CD14-positive monocyte (primary cell): ENCODE measurements around the gene MYRFL. TPM values are rescaled to one million over a fixed set of nuclear protein-coding genes. Genes with fewer than 3 reads are reported as not detected.
"Not testable (repeated sequence)": the region's sequence is repeated elsewhere in the genome, so short reads cannot be mapped to it uniquely, and the experiment has no call there.

Experiments
- DNase-seq, 3 donors: peaks; one replicate each; pipeline ENCODE4 v3.0.0-alpha.2; 2011 to 2022
- H2AFZ ChIP-seq: 2 replicates; pipeline ENCODE4 v1.6.0; 2012; ENCODE audit warnings: mild to moderate bottlenecking, low read depth, low read length, inconsistent platforms; ENCODE audit not compliant: insufficient read depth, poor library complexity, severe bottlenecking
- H3K27ac ChIP-seq, 2 donors: 1 replicate in 1 of 2; 2 replicates in 1 of 2; pipeline ENCODE4 v1.5.1; 2012 to 2013; ENCODE audit warnings: low read length in 2 of 2, control low read depth in 1 of 2, inconsistent platforms in 1 of 2, low read depth in 1 of 2, mild to moderate bottlenecking in 1 of 2
- H3K27me3 ChIP-seq, 2 donors: one replicate each; pipeline versions ENCODE4 v1.6.0 to v1.6.1; 2011 to 2013; ENCODE audit warnings: low read length in 2 of 2; ENCODE audit not compliant: control insufficient read depth in 2 of 2, insufficient read depth in 2 of 2
- H3K36me3 ChIP-seq, 2 donors: replicated peaks in 1 of 2; 1 replicate in 1 of 2; 2 replicates in 1 of 2; pipeline versions ENCODE4 v1.5.1 to v1.6.1; 2012 to 2013; ENCODE audit warnings: low read length in 2 of 2, control low read depth in 1 of 2, inconsistent platforms in 1 of 2, mild to moderate bottlenecking in 1 of 2; ENCODE audit not compliant: insufficient read depth in 2 of 2, control insufficient read depth in 1 of 2
- H3K4me1 ChIP-seq, 2 donors: 1 replicate in 1 of 2; 2 replicates in 1 of 2; pipeline versions ENCODE4 v1.5.1 to v1.6.1; 2012 to 2013; ENCODE audit warnings: low read length in 2 of 2, control low read depth in 1 of 2, inconsistent platforms in 1 of 2, mild to moderate bottlenecking in 1 of 2, moderate library complexity in 1 of 2; ENCODE audit not compliant: insufficient read depth in 2 of 2, control insufficient read depth in 1 of 2
- H3K4me2 ChIP-seq: replicated peaks from 2 replicates; pipeline ENCODE3; 2012; ENCODE audit warnings: low read length, moderate library complexity, mild to moderate bottlenecking; ENCODE audit not compliant: poor library complexity, severe bottlenecking; ENCODE audit errors: extremely low read depth
- H3K4me3 ChIP-seq, 3 experiments: fragments of 200-600 bp in 1 of 3; sonication (generic) in 1 of 3; replicated peaks in 1 of 3; 1 replicate in 2 of 3; 2 replicates in 1 of 3; pipeline ENCODE4 v1.5.1; 2011 to 2013; ENCODE audit warnings: low read length in 3 of 3, mild to moderate bottlenecking in 3 of 3, control low read depth in 2 of 3, low read depth in 2 of 3, inconsistent platforms in 1 of 3, moderate library complexity in 1 of 3
- H3K79me2 ChIP-seq: 2 replicates; pipeline ENCODE4 v1.6.0; 2012; ENCODE audit warnings: mild to moderate bottlenecking, control low read depth, inconsistent platforms, low read length, moderate library complexity; ENCODE audit not compliant: insufficient read depth
- H3K9ac ChIP-seq: 2 replicates; pipeline ENCODE4 v1.6.0; 2017; ENCODE audit warnings: low read length, mild to moderate bottlenecking; ENCODE audit not compliant: insufficient read depth, poor library complexity, severe bottlenecking
- H3K9me3 ChIP-seq, 2 donors: replicated peaks in 1 of 2; 1 replicate in 1 of 2; 2 replicates in 1 of 2; pipeline versions ENCODE4 v1.5.1 to v1.6.1; 2012 to 2013; ENCODE audit warnings: low read length in 2 of 2, control low read depth in 1 of 2; ENCODE audit not compliant: control insufficient read depth in 1 of 2, insufficient read depth in 1 of 2
- H4K20me1 ChIP-seq: 2 replicates; pipeline ENCODE4 v1.6.0; 2012; ENCODE audit warnings: mild to moderate bottlenecking, low read length, control low read depth, moderate library complexity; ENCODE audit not compliant: insufficient read depth
- H3K27ac Mint-ChIP-seq, 7 donors: one replicate each; pipeline ENCODE4 v1.8.0; 2020; ENCODE audit warnings: mild to moderate bottlenecking in 7 of 7, mixed read lengths in 7 of 7, moderate library complexity in 6 of 7, inconsistent platforms in 2 of 7
- H3K27me3 Mint-ChIP-seq, 3 donors: one replicate each; pipeline ENCODE4 v1.8.0; 2021 to 2022; ENCODE audit warnings: low read depth in 3 of 3, mild to moderate bottlenecking in 3 of 3, mixed read lengths in 3 of 3, moderate library complexity in 3 of 3, inconsistent platforms in 1 of 3
- H3K36me3 Mint-ChIP-seq, 2 donors: one replicate each; pipeline ENCODE4 v1.8.0; 2020; ENCODE audit warnings: mixed read lengths in 2 of 2, inconsistent platforms in 1 of 2, mild to moderate bottlenecking in 1 of 2
- H3K4me1 Mint-ChIP-seq: one replicate; pipeline ENCODE4 v1.8.0; 2020; ENCODE audit warnings: mild to moderate bottlenecking, mixed read lengths
- H3K4me3 Mint-ChIP-seq, 2 donors: one replicate each; pipeline ENCODE4 v1.8.0; 2020; ENCODE audit warnings: mild to moderate bottlenecking in 2 of 2, mixed read lengths in 2 of 2, moderate library complexity in 1 of 2
- H3K9me3 Mint-ChIP-seq, 7 donors: one replicate each; pipeline ENCODE4 v1.8.0; 2020 to 2022; ENCODE audit warnings: mixed read lengths in 7 of 7, mild to moderate bottlenecking in 6 of 7, moderate library complexity in 6 of 7, inconsistent platforms in 2 of 7
- WGBS: methylation state at CpG from one replicate; pipeline ENCODE4 v1.1.5; 2013; ENCODE audit warnings: missing lambda C conversion rate; ENCODE audit not compliant: insufficient coverage; 5-methylcytosine and 5-hydroxymethylcytosine counted together
- intact Hi-C, 2 donors: fragments of 100-400 bp; cut with micrococcal nuclease; formaldehyde crosslinking; loops; one replicate each; pipeline versions ENCODE4 v1.15.0 to v1.15.1; 2023
- polyA plus RNA-seq, 3 donors: library from polyadenylated mRNA; depleted of rRNA in 1 of 3; unstranded in 2 of 3; stranded (reverse) in 1 of 3; fragments of 300-500 nt in 2 of 3; fragments of >200 nt in 1 of 3; fragmentation: Illumina TruSeq in 2 of 3; gene quantifications; 1 replicate in 2 of 3; 2 replicates in 1 of 3; pipeline ENCODE4 v1.2.3, GENCODE V29; 2012 to 2021
- TF ChIP-seq, protein P1 (sequence below): fragments of 200-600 bp; IDR thresholded peaks from one replicate; pipeline ENCODE4 v1.8.0; 2022; ENCODE audit warnings: antibody characterized with exemption, mild to moderate bottlenecking

Gene MYRFL
- polyA plus RNA-seq, 3 donors = not detected

DNA sequence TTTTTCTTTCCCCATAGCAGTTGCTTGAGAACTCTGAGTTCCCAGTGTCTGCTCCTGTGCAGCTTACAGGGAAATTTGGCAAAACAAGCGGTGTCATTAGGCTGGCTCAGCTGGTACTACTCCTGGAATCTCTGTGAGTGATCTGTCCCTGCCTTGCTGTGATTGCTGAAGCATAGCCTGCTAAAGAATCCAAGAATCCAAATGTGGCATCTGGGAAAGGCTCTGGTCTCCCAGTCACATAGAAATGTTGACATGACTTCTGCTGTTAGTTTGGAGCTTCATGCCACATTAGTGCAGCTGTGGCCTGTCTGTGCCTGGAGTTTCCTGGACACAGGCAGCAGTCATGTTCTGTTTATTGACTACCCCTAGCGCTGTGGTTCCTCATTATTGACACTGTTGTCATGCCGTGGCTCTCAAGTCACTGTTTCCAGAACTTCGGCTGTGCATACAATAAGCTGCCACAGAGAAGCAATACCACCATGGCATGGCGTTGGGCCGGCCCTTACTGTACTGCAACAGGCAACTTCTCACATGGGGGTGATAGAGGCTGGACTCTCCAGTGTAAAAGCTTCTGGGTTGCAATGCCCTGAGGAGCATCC is 166.8 kb downstream of the MYRFL start:
- Histone ChIP-seq H3K27ac (no peak overlapping the region), H3K9ac (no peak overlapping the region), H2AFZ (no peak overlapping the region), H3K36me3 (no peaks in the 10 kb centered on the region), H3K4me2 (no peak overlapping the region), H3K27me3 (no peaks in the 10 kb centered on the region), H3K79me2 (no peaks in the 10 kb centered on the region), H3K4me3 (no peak overlapping the region), H3K4me1 (no peaks in the 10 kb centered on the region), H4K20me1 (no peaks in the 10 kb centered on the region), H3K9me3 (no peaks in the 10 kb centered on the region)
- intact Hi-C loops = no loop called here
- H3K27me3 Mint-ChIP-seq = peaks cover 0 to 3% (median 0%) of the 10 kb centered on the region in 3 donors
- DNase-seq = no peak
- H3K4me1 Mint-ChIP-seq = no peaks in the 10 kb centered on the region
- no peaks in the 10 kb centered on the region for H3K36me3 Mint-ChIP-seq
- no peak overlapping the region for H3K27ac Mint-ChIP-seq
- peaks cover 0 to 18% (median 4%) of the 10 kb centered on the region in 7 donors for H3K9me3 Mint-ChIP-seq
- TF ChIP-seq, protein P1, sequence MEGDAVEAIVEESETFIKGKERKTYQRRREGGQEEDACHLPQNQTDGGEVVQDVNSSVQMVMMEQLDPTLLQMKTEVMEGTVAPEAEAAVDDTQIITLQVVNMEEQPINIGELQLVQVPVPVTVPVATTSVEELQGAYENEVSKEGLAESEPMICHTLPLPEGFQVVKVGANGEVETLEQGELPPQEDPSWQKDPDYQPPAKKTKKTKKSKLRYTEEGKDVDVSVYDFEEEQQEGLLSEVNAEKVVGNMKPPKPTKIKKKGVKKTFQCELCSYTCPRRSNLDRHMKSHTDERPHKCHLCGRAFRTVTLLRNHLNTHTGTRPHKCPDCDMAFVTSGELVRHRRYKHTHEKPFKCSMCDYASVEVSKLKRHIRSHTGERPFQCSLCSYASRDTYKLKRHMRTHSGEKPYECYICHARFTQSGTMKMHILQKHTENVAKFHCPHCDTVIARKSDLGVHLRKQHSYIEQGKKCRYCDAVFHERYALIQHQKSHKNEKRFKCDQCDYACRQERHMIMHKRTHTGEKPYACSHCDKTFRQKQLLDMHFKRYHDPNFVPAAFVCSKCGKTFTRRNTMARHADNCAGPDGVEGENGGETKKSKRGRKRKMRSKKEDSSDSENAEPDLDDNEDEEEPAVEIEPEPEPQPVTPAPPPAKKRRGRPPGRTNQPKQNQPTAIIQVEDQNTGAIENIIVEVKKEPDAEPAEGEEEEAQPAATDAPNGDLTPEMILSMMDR = no peak
- no peak overlapping the region for H3K4me3 Mint-ChIP-seq
- 92% methylated on average over 4 of the region's 6 CpGs for WGBS

DNA sequence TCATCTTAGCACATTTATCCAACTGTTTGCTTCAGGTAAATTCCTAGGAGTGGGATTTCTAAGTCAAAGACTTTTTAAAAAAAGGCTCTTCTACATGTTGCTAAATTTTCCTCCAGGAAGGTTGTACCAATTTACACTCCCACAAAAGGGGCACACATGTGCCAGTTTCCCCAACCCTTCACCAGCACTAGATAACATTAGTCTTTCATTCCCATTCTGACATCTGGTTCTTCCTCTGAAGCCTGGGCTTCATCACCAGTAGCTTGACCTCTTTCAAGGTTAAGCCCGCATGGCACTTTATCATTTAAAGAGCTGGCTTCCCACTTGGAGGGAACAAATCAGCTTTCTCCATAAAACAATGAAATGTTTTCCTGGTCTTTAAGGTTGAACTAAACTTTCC is 168.4 kb downstream of the MYRFL start:
- no peak overlapping the region for H3K9ac ChIP-seq
- no peaks in the 10 kb centered on the region for H3K27me3 ChIP-seq
- no peaks in the 10 kb centered on the region for H3K4me1 ChIP-seq
- no peaks in the 10 kb centered on the region for H3K36me3 ChIP-seq
- Mint-ChIP-seq H3K27ac (no peak overlapping the region), H3K27me3 (peaks cover 0 to 4% (median 0%) of the 10 kb centered on the region in 3 donors), H3K4me3 (no peak overlapping the region), H3K9me3 (peaks cover 0 to 18% (median 4%) of the 10 kb centered on the region in 7 donors), H3K36me3 (no peaks in the 10 kb centered on the region), H3K4me1 (no peaks in the 10 kb centered on the region)
- no peaks in the 10 kb centered on the region for H4K20me1 ChIP-seq
- intact Hi-C loops = no loop called here
- no peak for DNase-seq
- no peak overlapping the region for H3K27ac ChIP-seq
- no peak overlapping the region for H3K4me2 ChIP-seq
- no peak overlapping the region for H3K4me3 ChIP-seq
- no peaks in the 10 kb centered on the region for H3K79me2 ChIP-seq
- no CpG with 5 or more reads among the region's 1 CpG for WGBS
- TF ChIP-seq, protein P1 = no peak
- H3K9me3 ChIP-seq = no peaks in the 10 kb centered on the region
- H2AFZ ChIP-seq = no peak overlapping the region

DNA sequence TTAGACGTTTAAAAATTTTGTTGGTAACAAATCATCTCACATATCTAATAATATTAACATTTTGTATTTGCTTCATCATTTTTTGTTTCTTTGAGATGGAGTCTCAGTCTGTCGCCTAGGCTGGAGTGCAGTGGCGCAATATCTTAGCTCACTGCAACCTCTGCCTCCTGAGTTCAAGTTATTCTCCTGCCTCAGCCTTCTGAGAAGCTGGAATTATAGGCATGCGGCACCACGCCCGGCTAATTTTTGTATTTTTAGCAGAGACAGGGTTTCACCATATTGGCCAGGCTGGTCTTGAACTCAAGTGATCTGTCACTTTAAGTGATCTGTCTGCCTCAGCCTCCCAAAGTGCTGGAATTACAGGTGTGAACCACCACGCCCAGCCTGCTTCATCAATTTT is 169.1 kb downstream of the MYRFL start:
- H3K4me1 Mint-ChIP-seq = not testable (repeated sequence)

More for the DNA sequence above, 169.1 kb downstream of the MYRFL start:
- H3K9me3 Mint-ChIP-seq = peaks cover 0 to 18% (median 4%) of the 10 kb centered on the region in 7 donors
- H3K36me3 ChIP-seq, H3K36me3 Mint-ChIP-seq, H3K79me2 ChIP-seq, H3K27ac Mint-ChIP-seq, H3K4me2 ChIP-seq, DNase-seq, H3K27ac ChIP-seq, H3K4me3 ChIP-seq, H2AFZ ChIP-seq, H3K4me3 Mint-ChIP-seq, intact Hi-C loops, H4K20me1 ChIP-seq, H3K27me3 ChIP-seq, H3K9me3 ChIP-seq, H3K9ac ChIP-seq, H3K27me3 Mint-ChIP-seq, H3K4me1 ChIP-seq: not testable (repeated sequence)
- WGBS = 95% methylated on average over 5 of the region's 7 CpGs
